Endometrial microvascular endothelial cells (primary cell): ENCODE data around the gene CTRB2. TPM values are rescaled to one million over a fixed set of nuclear protein-coding genes. Genes with fewer than 3 reads are reported as not detected.
"Not testable (repeated sequence)": the region's sequence is repeated elsewhere in the genome, so short reads cannot be mapped to it uniquely, and the experiment has no call there.

Experiments used
- in situ Hi-C: cut with HindIII; loops from 2 replicates; pipeline ENCODE4 v1.10.0; 2017; ENCODE audit warnings: low sequenced_read_pairs, low pct_unique_long_range_greater_than_20kb; ENCODE audit errors: inconsistent ontology term
- total RNA-seq: library from RNA; depleted of rRNA; stranded (reverse); fragments of >200 nt; gene quantifications from one replicate; pipeline ENCODE4 v1.2.3, GENCODE V29; 2015; ENCODE audit errors: inconsistent ontology term

CTRB2 gene
- total RNA-seq, 1 donor from 2014 or later, result not detected

DNA sequence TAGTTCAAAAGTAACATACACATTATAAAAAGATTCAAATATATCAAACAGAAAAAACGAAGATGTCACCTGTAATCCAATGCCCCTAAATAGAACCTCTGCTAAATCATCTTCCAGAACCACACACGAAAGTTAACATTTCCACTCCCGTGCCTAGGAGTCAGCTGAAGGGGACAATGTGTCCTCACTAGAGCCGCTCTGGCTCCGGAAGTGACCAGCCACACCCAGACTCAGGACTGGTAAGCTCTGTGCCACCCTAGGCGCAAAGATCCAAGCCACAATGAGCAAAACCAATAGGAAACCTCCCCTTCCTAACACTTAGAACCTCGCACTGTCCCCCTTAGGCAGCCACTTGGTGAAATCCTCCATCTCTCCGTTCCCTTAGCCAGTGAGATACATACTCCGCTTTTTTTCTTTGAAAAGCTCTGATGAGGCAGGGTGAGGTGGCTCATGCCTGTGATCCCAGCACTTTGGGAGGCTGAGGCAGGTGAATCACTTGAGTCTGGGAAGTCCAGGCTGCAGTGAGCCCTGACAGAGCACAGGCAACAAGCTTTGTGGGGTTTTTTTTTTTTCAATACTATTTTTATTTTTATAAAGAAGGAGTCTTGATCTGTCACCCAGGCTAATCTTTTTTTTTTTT is 23.6 kb upstream of the CTRB2 start:
- in situ Hi-C loops, result loop anchor here (25.0 kb wide), 1 partner anchor 157 kb away; no protein-coding TSS in a partner anchor

DNA sequence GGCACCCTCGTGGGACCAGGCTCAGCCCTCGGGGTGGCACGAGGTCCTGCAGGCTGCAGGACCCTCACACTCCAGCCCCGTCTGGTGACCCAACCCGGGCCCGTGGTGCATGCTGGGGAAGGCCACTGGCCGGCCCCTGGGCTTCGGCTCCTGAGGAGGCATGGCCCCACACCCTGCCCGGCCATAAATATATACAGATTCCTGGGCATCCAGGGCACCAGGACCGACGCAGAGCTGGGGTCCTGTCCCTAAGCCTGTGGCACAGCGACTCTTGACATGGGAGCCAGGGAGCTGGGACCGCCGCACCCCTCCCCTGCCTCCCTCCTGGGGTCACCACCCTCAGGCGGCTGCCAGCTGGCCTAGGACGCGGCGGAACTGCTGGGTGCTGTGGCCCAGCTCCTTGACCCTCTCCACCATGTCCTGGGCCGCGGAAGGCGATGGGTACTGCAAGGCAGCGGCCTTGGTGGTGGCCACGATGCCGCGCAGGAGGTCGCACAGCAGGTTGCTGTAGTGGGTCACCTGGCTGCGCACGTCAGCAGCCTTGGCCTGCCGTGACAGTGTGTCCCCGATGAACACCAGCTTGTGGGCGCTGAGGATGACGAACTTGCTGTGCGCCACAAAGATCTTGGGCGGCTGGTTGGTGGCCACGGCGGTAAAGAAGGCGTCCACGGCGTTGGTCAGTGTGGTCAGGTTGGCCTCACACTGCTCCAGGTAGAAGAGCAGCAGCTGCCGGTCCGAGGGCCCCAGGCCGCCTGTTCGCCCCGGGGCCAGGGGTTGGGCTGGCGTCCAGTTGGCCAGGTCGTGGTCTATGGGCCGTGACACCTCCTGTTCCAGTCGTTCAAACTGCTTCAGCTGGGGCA is 22.4 kb upstream of the CTRB2 start:
- in situ Hi-C loops, result loop anchor here (25.0 kb wide), 1 partner anchor 158 kb away; no protein-coding TSS in a partner anchor

DNA sequence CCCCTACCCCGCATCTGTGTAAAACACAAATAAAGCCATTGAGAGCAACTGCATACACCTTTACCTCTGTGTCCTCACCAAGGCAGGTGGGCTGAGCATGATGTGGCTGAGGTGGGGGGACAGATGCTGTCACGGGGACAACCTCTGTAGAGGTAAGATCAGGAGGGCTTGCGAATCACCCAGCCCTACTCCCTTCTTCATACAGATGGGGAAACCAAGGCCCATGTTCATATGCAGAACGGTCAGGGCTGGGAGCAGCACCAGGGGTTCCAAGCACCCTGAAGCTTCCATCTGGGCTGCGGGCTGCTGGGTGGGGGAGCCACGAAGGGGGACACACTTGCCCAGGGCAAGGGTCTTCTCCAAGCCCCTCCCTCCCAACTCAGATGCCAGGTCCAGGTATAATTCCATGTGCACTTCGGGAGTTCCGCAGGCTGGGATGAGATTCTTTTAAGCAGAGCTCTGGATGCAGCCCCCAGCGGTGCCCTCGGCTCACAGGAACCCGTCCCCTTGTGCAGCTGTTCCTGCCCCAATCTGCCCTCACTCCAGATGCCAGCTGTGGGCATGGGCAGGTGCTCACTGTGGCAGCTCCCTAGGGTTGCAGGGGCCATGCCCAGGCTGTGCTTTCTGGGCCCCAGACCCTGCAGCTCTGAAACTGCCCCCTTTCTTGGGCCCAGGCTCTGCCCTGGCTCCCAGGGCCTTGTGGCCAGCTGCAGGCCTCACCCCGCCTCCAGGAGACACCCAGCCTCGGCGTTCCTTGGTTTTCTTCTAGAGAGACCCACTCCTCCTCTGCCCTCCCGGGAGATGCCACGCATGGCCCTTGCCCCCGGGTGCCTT is 21.4 kb upstream of the CTRB2 start:
- in situ Hi-C loops, result loop anchor here (25.0 kb wide), 1 partner anchor 159 kb away; no protein-coding TSS in a partner anchor

DNA sequence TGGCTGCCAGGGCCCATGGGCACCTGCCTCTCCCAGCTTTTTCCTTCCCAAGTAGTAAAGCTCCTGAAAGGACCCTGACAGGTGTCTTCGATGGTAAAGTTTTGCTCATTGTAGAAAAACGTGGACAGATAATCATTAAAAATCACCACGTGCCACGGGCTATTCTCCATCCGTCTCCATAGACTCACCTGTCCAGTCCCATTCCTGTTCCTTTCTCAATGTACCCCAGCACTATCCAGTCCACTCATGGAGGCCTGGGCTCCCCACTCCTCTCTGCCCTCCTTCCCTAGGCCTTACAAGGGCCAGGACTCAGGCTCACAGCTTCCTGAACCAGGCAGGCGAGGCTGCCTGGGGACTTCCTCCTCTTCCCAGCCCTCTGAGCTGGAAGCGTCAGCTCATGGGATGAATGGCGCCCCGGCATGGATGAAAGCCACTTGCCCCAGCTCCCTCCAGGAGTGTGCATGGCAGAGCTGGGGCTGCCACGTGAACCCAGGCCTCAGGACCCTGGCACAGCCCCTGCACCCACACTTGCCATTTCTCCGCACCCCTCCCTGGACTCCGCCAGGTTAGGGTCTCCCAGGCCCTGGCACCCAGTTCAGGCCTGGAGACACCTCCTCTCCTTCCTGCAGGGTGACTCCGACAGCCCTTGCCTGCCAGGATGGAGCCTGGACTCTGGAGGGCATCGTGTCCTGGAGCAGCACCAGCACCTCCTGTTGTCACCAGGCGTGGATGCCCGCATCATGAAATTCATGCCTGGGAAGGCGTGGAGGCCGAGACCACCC is 20.6 kb upstream of the CTRB2 start:
- in situ Hi-C loops, result loop anchor here (25.0 kb wide), 1 partner anchor 160 kb away; no protein-coding TSS in a partner anchor

DNA sequence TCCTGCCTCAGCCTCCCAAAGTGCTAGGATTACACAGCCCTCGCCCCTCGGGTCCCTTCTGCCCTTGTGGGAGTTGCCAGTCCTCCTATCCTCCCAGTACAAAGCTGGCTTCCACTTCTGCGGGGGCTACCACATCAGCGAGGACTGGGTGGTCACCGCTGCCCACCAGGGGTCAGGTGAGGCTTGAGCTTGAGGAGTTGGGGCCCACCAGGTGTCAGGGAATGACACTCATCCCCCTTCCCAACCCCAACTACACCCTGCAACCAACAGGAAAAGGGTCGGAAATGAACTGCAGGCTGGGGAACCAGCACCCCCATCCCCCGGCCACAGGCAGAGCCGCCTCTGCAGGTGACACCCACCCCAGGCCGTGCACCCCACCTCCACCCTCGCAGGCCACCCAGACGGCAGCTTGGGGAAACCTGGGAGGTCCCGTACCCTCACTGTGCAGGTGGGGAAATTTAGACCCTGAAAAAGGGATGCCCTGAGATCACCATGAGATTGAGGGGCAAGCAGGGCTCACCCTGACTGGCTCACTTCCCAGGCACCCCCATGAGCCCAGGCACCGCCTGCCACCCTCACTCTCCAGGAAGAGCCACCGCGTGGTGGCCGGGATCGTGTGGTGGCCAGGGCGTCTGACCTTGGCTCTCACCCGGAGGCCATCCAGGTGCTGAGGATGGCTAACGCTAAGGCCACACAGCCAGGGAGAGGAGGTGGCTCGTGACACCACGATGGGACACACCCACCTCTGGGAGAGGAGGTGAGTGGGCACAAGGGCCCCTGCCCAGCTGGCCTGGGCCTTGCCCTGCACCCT is 19.8 kb upstream of the CTRB2 start:
- in situ Hi-C loops, result loop anchor here (25.0 kb wide), 1 partner anchor 161 kb away; no protein-coding TSS in a partner anchor

DNA sequence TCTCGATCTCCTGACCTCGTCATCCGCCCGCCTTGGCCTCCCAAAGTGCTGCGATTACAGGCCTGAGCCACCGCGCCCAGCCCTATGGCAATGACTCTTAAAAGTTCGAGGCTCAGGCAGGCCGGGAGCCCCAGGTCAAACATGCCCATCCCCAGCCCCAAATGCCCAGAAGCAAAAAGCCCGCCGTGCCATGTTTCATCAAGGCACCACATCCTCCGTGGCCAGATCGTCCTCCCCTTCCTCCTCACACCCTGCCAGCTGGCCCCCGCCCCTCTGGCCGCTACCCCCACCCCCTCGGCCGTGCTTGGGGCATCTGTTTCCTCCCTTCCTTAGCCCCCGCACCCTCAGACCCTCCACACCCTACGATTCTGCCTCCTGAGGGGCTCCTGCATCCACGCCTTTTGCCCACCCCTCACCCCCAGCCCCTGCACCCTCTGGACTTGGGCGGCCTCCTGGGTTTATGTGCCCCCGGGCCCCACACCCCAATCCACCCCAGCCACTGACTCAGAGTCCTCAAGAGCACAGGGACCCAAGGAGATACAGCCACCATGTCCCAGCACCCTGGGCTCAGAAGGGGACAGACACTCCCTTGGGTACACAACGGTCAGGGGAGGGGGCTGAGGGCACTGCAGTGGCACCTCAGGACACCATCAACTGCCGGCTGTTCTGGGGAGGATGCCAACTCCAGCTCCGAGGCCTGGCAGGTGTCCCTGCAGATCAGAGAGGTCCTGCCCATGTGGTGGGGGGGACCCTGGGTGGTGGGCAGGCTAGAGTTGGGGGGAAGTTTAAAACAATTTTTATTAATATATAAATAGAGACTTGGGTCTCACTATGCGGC is 18.9 kb upstream of the CTRB2 start:
- in situ Hi-C loops, result loop anchor here (25.0 kb wide), 1 partner anchor 161 kb away; no protein-coding TSS in a partner anchor

DNA sequence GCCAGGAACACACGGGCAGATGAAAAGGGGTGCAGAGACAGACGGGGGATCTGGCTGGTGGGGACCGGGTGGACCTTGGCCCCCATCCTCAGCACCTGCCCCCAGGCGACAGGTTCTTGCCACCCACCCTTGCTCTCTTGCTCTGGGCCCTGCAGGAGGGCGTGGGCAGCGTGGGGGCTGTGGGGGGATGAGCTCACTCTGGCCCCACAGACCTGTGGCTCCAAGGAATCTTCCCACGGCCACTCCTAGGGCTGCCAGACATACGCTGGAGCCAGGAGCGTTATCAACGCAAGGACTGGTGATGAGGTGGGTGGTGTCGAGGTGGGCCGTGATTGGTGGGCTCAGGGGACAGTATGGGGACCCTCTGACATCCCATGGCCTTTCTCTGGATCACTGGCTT is 18.1 kb upstream of the CTRB2 start:
- in situ Hi-C loops, result loop anchor here (25.0 kb wide), 1 partner anchor 162 kb away; no protein-coding TSS in a partner anchor

DNA sequence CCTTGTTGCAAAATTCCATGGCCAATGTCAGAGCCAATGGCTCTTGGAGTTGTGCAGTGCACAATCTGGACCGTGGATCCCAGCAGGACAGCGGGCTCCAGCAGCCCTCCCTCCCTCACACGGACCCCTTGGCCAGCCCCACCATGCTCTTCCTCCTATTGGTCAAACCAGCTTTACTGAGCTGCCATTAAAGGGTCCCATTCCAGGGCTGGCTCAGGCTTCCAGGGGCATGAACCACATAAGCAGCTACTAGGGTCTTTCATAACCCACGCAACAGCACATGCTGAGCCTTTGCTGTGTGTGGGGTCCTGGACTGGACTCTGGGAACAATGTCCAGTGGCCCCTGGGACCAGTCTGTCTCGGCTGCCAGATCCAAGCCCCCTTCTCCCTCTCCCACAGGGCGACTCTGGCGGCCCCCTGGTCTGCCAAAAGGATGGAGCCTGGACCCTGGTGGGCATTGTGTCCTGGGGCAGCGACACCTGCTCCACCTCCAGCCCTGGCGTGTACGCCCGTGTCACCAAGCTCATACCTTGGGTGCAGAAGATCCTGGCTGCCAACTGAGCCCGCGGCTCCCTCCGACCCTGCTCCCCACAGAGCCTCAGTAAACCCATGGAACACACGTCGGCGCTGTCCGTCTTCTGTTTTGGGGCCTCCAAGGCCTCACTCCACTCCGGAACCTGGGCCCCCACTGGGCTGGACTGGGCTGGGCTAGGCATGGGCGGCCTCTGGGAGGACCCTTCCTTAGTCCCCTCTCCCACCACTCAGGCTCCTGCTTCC is 17.5 kb upstream of the CTRB2 start:
- in situ Hi-C loops, result loop anchor here (25.0 kb wide), 1 partner anchor 163 kb away; no protein-coding TSS in a partner anchor

DNA sequence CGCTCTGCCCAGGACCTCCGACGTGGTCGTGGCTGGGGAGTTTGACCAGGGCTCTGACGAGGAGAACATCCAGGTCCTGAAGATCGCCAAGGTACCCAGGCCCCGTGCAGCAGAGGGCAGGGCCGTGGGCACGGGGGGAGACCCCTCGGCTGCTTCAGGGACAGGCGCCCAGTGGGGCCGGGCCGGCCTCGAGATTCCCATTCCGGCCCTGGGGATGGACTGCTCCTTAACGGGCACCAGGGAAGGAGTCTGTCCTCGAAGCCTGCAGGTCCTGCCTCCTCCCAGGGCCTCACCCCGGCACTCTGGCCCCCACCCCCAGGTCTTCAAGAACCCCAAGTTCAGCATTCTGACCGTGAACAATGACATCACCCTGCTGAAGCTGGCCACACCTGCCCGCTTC is 16.2 kb upstream of the CTRB2 start:
- in situ Hi-C loops, result not testable (repeated sequence)

DNA sequence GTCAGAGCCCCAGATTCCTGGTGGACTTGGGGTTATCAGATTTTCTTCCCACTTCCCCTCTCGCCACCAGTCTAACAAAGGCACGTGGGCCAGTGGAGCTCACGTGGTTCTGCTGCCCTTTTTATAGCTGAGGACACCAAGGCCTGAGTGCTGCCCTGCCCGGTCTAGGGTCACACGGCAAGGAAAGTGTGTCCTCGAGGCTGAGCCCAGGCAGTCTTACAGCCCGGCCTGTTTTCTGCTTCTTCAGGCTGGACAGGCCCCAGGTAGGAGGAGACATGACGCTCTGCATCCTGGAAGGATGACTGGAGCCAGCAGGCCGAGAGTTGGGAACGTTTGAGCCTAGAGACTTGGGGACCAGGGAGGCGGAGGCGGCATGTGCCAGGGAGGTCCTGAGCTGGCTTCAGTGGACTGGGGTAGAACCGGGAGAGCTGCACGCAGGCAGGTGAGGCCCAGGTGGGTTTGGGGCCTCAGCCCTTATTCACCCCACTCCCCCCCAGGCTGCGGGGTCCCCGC is 15.4 kb upstream of the CTRB2 start:
- in situ Hi-C loops, result no loop called here

DNA sequence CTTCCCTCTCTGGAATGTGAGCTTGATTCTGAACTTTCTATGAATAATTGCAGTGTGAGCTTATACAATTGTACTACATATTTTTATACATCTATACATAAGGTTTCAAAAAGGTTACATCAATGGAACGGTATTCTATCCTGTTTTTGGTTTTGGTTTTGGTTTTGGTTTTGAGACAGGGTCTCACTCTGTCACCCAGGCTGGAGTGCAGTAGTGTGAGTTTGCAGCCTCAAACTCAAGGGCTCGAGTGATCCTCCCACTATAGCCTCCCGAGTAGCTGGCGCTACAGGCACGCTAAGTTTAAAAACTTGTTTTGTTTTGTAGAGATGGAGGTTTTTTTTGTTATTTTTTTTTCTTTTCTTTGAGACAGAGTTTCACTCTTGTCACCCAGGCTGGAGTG is 12.9 kb upstream of the CTRB2 start:
- in situ Hi-C loops, result no loop called here

DNA sequence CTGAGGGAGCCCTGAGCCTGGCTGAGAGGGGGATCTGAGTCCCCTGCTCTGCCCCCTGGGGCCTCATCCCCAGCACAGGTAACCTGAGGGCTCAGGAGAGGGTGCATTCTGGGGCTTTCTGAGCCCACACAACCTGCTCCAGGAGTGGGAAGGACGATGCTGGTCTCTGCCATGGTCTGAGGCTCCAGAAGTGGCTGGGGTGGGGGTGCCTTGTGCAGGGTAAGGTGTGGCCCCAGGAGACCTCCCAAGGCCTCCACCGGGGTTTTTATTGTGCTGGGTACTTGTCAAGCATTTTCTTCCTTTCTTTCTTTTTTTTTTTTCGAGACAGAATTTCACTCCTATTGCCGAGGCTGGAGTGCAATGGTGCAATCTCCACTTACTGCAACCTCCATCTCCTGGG is 12.1 kb upstream of the CTRB2 start:
- in situ Hi-C loops, result no loop called here

DNA sequence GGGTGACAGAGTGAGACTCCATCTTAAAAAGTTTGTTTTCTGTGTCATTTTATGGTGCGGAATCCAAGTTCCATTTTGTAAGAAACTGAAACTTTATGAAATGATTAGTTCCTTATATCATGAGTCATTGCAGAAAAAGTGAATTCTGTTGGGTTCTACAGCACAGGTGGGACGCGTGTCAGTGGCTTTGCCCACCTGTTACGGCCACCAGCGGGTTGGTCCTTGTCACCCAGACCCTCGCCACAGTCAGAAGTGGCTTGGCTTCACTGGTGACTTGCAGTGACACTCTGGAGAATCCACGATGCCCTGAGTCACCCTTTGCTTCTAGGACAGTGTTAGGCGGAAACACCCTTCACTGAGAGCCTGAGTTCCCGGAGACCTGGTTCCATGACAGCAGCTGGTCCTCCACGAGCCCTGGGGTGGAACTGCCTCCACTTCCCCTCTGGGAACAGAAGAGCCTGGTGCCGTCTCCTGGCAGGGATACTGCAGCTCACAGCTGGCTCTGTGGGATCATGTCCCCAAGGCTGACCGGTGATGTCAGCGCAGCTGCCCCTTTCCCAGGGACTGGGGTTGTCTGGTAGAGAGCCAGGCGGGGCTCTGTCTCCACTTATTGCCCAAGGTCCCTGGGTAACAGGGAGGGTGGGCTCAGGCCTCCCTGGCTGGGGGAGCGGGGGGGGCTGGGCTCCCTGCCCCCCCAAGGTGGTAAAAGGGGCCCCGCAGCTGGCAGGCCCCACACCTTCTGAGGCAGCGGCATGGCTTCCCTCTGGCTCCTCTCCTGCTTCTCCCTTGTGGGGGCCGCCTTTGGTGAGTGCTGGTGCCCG is 11.5 kb upstream of the CTRB2 start, which contains the start of gene CTRB1:
Gene CTRB1 (plus strand): TSS at position 733 of the 821 bp plus-strand sequence. CDS start 20 bp downstream, at position 753.
- in situ Hi-C loops, result no loop called here

DNA sequence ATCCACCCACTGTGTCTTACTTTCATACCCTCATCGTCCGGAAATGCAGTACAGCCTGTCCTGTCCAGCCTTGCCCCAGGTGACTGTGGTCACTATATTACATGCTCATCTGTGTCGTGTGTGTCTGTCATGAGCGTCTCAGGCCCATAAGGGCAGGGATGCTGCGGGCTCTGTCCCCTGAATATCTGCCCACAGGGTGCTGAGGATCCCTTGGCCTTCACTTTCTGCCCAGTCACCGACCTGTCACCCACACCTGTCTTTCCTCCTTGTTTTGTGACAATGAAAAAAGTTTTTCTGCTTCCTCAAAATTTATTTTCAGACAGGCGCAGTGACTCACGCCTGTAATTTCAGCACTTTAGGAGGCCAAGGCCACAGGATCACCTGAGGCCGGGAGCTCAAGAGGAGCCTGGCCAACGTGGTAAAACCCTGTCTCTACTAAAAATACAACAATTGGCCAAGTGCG is 10.5 kb upstream of the CTRB2 start:
- in situ Hi-C loops, result no loop called here

DNA sequence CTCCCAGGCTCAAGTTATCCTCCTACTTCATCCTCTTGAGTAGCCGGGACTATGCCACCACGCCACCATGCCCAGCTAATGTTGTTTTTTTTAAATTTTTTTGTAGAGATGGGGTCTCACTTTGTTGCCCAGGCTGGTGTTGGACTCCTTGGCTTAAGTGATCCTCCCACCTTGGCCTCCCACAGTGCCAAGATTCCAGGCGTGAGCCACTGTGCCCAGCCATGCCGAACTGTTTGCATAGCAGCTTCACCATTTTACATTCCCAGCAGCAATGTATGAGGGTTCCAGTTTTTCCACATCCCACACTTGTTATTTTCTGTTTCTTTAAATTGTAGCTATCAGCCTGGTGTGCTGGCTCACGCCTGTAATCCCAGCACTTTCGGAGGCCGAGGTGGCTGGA is 9.6 kb upstream of the CTRB2 start:
- in situ Hi-C loops, result no loop called here
